Chondrocyte (in vitro differentiated cells): ENCODE measurements around the gene HOXB6. TPM values are rescaled to one million over a fixed set of nuclear protein-coding genes. Genes with fewer than 3 reads are reported as not detected.

ENCODE experiments used
- DNase-seq: peaks from one replicate; pipeline ENCODE4 v3.0.0; 2021; ENCODE audit warnings: mixed read lengths, low spot score
- H3K27ac Mint-ChIP-seq: one replicate; pipeline ENCODE4 v1.8.0; 2021; ENCODE audit warnings: mild to moderate bottlenecking, moderate library complexity, mixed read lengths; ENCODE audit not compliant: unreplicated experiment
- H3K27me3 Mint-ChIP-seq: 2 replicates; pipeline ENCODE4 v1.8.0; 2021; ENCODE audit warnings: low read depth, mixed read lengths
- H3K36me3 Mint-ChIP-seq: 2 replicates; pipeline ENCODE4 v1.8.0; 2021; ENCODE audit warnings: low read depth, mixed read lengths
- H3K4me1 Mint-ChIP-seq: 2 replicates; pipeline ENCODE4 v1.8.0; 2021; ENCODE audit warnings: low read depth, mild to moderate bottlenecking, mixed read lengths
- H3K4me3 Mint-ChIP-seq: one replicate; pipeline ENCODE4 v1.8.0; 2021; ENCODE audit warnings: mild to moderate bottlenecking, moderate library complexity, mixed read lengths; ENCODE audit not compliant: unreplicated experiment
- H3K9me3 Mint-ChIP-seq: 2 replicates; pipeline ENCODE4 v1.8.0; 2021; ENCODE audit warnings: low read depth, mixed read lengths
- total RNA-seq: library from RNA; stranded (reverse); gene quantifications from 3 replicates; pipeline ENCODE4 v1.2.1, GENCODE V29; 2021
- TF ChIP-seq, protein P1 (sequence below): fragments of 200-600 bp; sonication (generic); IDR thresholded peaks from 2 replicates; pipeline ENCODE4 v1.5.0; 2021; ENCODE audit warnings: antibody characterized with exemption, mild to moderate bottlenecking, moderate library complexity

HOXB6 gene
- total RNA-seq, 1 donor from 2014 or later: not detected

GRCh38 chr17:48589831-48590606 is 14.8 kb downstream of the HOXB6 start, which contains the start of gene HOXB3:
HOXB3 (minus strand) TSS chr17:48590241; CDS start chr17:48552474, 37,767 bp downstream.
- TF ChIP-seq, protein P1, sequence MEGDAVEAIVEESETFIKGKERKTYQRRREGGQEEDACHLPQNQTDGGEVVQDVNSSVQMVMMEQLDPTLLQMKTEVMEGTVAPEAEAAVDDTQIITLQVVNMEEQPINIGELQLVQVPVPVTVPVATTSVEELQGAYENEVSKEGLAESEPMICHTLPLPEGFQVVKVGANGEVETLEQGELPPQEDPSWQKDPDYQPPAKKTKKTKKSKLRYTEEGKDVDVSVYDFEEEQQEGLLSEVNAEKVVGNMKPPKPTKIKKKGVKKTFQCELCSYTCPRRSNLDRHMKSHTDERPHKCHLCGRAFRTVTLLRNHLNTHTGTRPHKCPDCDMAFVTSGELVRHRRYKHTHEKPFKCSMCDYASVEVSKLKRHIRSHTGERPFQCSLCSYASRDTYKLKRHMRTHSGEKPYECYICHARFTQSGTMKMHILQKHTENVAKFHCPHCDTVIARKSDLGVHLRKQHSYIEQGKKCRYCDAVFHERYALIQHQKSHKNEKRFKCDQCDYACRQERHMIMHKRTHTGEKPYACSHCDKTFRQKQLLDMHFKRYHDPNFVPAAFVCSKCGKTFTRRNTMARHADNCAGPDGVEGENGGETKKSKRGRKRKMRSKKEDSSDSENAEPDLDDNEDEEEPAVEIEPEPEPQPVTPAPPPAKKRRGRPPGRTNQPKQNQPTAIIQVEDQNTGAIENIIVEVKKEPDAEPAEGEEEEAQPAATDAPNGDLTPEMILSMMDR: no peak
- H3K4me1 Mint-ChIP-seq: peaks cover 17% of the 10 kb centered on the region
- no peak within 1 kb of the TSS for H3K4me3 Mint-ChIP-seq
- no peak for DNase-seq
- H3K9me3 Mint-ChIP-seq: no peaks in the 10 kb centered on the region
- H3K27me3 Mint-ChIP-seq: peaks cover 96% of the 10 kb centered on the region
- no peaks in the 10 kb centered on the region for H3K36me3 Mint-ChIP-seq
- H3K27ac Mint-ChIP-seq: no peak within 1 kb of the TSS

DNA sequence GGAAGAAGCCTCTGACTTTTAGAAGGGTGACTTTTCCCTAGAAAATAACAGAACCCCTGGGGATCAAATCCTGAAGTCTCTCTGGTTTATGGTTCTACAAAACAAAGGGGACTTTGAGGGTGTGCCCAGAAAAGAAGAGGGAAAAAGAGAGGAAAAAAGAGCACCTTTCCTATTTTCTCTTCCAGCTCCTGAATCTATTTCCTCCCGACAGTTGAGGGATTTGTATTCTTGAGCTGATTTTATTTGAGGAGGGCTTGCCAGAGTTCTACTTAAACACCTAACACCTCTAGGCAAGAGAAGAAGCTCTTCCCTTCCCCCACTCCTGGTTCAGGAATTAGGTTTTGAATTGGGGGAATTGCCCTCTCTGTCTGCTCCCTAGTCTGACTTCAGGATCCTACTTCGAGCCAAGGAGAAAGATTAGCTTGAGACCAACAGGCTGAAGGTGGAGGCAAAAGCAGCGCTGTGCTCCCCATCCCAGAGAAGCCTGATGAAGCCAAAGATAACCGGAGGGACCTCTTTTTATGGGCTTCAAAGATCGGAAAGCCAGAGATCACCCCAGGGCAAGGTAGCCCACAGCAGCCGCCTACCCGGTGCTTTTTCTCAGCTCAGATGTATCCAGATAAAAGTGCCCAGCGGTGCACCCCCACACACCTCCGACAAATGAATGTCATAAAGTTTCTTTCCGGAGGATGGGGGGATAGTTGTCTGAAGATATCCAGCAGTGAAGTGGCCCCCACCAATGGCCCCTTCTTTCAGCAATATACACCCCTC is 15.5 kb downstream of the HOXB6 start:
- TF ChIP-seq, protein P1: no peak
- peaks cover 17% of the 10 kb centered on the region for H3K4me1 Mint-ChIP-seq
- H3K4me3 Mint-ChIP-seq: no peak overlapping the region
- H3K27ac Mint-ChIP-seq: no peak overlapping the region
- no peaks in the 10 kb centered on the region for H3K9me3 Mint-ChIP-seq
- peaks cover 93% of the 10 kb centered on the region for H3K27me3 Mint-ChIP-seq
- DNase-seq: no peak
- H3K36me3 Mint-ChIP-seq: no peaks in the 10 kb centered on the region

DNA sequence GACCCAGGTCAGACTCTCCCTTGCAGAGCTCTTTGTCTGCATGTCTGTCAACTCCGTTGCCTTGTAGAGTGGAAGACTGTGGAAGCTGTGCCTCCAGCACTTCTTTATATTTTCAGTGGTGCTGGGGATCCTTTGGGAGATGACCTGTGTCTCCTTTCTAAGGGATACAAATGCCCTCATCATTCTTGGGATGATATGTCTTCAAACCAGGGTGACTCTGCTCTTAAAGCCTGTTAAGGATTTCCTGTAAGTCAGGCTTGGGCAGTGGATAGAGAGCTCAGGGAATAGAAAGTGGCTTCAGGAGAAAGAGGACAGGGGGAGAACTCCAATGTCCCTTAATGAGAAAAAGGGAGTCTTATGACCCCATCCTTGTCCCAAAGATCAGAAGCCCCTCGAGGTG is 16.3 kb downstream of the HOXB6 start:
- peaks cover 92% of the 10 kb centered on the region for H3K27me3 Mint-ChIP-seq

DNA sequence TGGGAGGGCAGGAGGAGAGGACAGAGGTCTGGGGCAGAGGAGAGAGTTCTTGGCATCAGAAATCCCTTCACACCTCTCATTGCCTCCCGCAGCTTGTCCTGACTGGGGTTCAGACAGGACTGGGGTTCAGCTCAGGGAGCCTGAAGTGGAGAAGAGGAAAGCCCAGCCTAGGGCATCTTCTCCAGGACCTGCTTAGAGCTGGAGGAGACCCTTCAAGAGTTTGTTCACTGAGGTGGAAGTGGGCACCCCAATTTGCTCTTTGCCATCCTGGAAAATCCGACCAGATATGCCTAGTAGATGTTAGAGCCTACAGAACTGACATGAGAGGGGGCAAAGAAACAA is 16.7 kb downstream of the HOXB6 start:
- Mint-ChIP-seq H3K27me3 (peaks cover 92% of the 10 kb centered on the region), H3K27ac (no peak overlapping the region), H3K36me3 (no peaks in the 10 kb centered on the region), H3K4me1 (peaks cover 14% of the 10 kb centered on the region), H3K4me3 (no peak overlapping the region), H3K9me3 (no peaks in the 10 kb centered on the region)
- no peak for DNase-seq
- TF ChIP-seq, protein P1: no peak

More for the DNA sequence above, 16.3 kb downstream of the HOXB6 start:
- Mint-ChIP-seq H3K4me3 (no peak overlapping the region), H3K36me3 (no peaks in the 10 kb centered on the region), H3K9me3 (no peaks in the 10 kb centered on the region), H3K27ac (no peak overlapping the region), H3K4me1 (peaks cover 14% of the 10 kb centered on the region)
- no peak for DNase-seq
- TF ChIP-seq, protein P1: no peak

DNA sequence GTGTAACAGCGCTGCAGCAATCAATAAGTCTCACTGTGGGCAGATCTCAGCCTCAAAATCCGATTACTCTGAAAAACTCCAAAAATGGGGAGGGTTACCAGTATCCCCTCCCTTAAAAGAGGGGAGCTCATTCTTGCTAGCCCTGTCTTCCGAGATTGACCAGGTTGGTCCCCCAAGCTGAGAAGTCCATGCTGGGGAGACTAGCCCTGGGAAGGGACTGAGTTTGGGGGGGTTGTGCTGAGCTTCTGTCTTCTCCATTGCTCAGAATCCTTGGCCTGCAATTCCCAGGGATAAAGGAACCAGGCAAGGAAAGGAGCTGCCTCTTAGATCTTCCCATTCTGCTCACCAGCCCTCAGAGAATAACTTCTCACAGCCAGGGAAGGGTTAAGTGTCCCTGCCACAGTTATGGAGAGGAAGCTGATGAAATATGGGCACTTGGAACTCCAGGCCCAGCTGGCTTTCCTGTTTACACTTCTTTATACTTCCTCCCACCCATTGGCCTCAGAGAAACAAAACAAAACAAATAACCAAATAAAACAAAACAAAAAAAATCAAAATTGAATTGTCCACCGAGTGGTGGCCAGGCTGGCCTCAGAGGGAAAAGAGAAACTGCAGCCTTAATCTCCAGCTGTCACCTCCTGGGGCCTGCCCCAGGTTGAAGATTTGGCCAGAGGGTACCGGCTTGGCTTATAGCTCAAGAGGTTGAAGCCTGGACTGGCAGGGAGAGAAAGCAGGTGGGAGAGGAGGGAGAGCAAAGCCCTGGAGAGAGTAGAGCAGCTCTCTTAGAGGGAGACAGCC is 17.3 kb downstream of the HOXB6 start:
- Mint-ChIP-seq H3K27me3 (peaks cover 93% of the 10 kb centered on the region), H3K9me3 (no peaks in the 10 kb centered on the region), H3K27ac (no peak overlapping the region), H3K4me1 (peaks cover 14% of the 10 kb centered on the region), H3K4me3 (no peak overlapping the region), H3K36me3 (no peaks in the 10 kb centered on the region)
- TF ChIP-seq, protein P1: no peak
- DNase-seq: no peak
